ENCODE measurements around the gene MAB21L3.

MAB21L3 gene

GRCh38 chr1:116167625-116168276 is 56.6 kb downstream of the MAB21L3 start:
- peak; percentile 20 for DNase-seq

GRCh38 chr1:116168277-116169032 is 57.3 kb downstream of the MAB21L3 start:
- DNase-seq: peak; percentile 63

DNA sequence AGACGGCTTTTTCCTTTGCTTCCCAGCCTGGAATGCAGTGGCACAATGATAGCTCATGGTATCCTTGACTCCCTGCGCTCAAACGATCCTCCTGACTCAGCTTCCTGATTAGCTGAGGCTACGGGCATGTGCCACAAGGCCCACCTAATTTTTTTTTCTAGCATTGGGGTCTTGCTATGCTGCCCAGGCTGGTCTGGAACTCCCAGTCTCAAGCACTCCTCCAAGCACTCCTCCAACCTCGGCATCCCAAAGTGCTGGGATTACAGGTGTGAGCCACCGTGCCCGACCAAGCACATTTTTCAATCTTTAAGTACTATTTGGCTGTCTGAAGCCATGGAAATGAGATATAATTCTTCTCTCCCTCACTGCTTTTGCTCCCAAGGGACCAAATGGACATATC is 58.7 kb downstream of the MAB21L3 start:
- no peak for DNase-seq

DNA sequence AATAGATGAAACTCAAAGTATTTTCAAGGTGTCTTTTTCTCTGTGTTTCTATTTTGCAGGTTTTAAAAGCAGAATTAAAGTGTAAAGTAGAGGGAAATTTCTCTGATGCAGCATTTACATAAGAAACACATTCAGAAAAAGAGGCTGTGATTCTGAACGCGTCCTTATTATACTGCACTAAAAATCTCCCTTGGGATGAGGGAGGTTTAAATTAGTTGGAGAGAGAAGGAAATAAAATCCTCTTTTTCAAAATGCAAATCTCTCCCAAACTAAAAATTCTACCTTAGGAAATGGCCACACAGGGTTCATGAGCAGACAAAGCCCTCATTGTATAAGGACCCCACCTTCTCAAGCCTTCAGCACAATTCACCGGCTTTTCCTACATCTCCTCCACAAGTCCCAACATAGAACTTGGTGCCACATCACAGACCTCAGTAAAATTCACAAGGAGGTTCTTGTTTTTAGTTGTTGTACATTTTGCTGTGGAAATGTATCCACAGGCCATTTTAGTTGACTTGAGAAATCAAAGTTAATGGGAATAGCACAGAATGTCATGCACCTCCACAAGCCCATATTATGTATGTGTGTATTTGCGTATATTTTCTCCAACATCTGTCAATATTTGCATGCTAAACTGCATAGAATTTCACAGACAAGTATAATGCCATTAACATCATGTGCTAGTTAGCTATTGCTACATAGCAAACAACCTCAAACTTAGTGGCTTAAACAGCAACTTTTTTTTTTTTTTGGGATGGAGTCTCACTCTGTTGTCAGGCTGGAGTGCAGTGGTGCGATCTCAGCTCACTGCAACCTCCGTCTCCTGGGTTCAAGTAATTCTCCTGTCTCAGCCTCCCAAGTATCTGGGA is 59.8 kb downstream of the MAB21L3 start:
- no peak for DNase-seq

- no peak for DNase-seq
Measured at GRCh38 chr1:116172666-116173065, 61.5 kb downstream of the MAB21L3 start.

- DNase-seq: no peak
Measured at GRCh38 chr1:116175611-116176010, 64.4 kb downstream of the MAB21L3 start.

- no peak for DNase-seq
Measured at GRCh38 chr1:116176306-116176789, 65.1 kb downstream of the MAB21L3 start.

- DNase-seq: no peak
Measured at GRCh38 chr1:116177861-116178260, 66.7 kb downstream of the MAB21L3 start.

DNA sequence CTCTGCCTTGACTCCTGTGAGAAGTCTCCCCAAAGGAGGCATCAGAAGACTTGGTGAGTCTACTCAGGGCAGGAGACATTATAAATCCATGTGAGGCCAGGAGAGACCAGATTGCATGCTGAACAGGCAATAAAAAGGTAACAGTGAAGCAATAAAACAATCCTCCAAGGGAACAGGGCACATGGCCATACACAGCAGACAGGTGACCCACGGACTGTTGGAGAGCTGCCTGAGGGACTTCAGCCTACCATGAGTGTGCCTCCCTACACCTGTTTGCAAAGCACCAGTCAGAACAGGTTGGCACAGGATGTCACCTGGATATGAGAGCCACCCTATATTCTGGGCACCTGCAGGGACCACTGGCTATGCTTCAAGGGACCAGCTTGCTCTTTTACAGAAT is 67.6 kb downstream of the MAB21L3 start:
- no peak for DNase-seq

DNA sequence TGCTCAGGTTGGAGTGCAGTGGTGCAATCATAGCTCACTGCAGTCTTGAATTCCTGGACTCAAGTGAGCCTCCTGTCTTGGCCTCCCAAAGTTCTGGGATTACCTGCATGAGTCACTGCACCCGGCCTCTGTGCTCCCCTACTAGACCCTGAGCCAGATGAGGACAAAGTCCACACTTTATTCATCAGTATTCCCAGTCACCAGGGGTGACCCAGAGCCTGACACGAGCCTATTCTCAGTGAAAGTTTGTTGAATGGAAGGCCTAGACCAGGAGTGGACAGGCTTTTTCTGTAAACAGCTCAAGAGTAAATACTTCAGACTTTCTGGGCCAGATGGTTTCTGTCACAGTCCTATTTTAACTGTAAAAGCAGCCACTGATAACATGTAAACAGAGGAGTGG is 68.2 kb downstream of the MAB21L3 start:
- DNase-seq: no peak

DNA sequence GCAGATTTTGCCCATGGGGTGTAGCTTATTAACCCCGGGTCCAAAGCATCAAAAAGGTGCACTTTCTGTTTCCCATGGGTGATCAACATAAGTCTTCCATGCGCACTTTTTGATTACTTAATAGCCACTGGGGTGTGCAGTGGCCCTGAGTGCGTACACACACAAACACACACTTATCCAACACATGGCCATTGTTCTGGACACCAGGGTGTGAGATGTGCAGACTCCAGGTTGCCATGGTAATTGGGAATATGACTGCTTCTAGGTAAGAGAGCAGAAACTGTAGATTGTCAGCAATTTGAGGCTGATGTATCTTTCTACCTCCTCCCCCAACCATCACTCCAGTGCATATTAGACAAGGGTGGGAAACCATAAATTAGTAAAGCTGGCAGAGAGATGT is 68.8 kb downstream of the MAB21L3 start:
- no peak for DNase-seq

- DNase-seq: no peak
Measured at GRCh38 chr1:116182019-116182714, 71.0 kb downstream of the MAB21L3 start.

Data from fibroblast of skin of right quadriceps (primary cell).